GM23338 (cell line): ENCODE measurements around the gene TENM4.

Experiments used
- CREB1 ChIP-seq: fragments of 250-450 bp; sonication (Bioruptor Pico); IDR thresholded peaks from 2 replicates; pipeline ENCODE4 v1.5.0; 2020; ENCODE audit warnings: low read depth, mild to moderate bottlenecking, moderate library complexity
- EZH2 ChIP-seq: fragments of 200-600 bp; sonication (generic); IDR thresholded peaks from one replicate; pipeline ENCODE4 v1.8.0; 2017; ENCODE audit warnings: antibody characterized with exemption, mild to moderate bottlenecking, low read depth; ENCODE audit not compliant: unreplicated experiment
- EZH2phosphoT487 ChIP-seq: fragments of 200-600 bp; sonication (generic); IDR thresholded peaks from one replicate; pipeline ENCODE4 v1.8.1; 2018; ENCODE audit warnings: antibody characterized with exemption; ENCODE audit not compliant: unreplicated experiment
- NANOG ChIP-seq: IDR thresholded peaks from 2 replicates; pipeline ENCODE4 v1.6.1; 2016; ENCODE audit warnings: antibody characterized with exemption, borderline replicate concordance
- POLR2AphosphoS5 ChIP-seq: IDR thresholded peaks from 2 replicates; pipeline ENCODE4 v1.6.1; 2016; ENCODE audit warnings: antibody characterized with exemption, low read depth
- STAT1 ChIP-seq: IDR thresholded peaks from one replicate; pipeline ENCODE4 v1.6.1; 2016; ENCODE audit warnings: antibody characterized with exemption; ENCODE audit not compliant: unreplicated experiment
- TF ChIP-seq, protein P1 (sequence below): IDR thresholded peaks from one replicate; pipeline ENCODE4 v1.6.1; 2018; ENCODE audit warnings: antibody characterized with exemption; ENCODE audit not compliant: unreplicated experiment
- TF ChIP-seq, protein P2 (sequence below), 2 experiments: fragments of 200-600 bp in 1 of 2; sonication (generic) in 1 of 2; conservative IDR thresholded peaks; 2 replicates each; pipeline versions ENCODE4 v1.5.1 to v1.6.1; 2016 to 2017; ENCODE audit warnings: antibody characterized with exemption in 2 of 2, low read depth in 2 of 2, mild to moderate bottlenecking in 2 of 2, moderate library complexity in 1 of 2
- TF ChIP-seq, protein P3 (sequence below): IDR thresholded peaks from 2 replicates; pipeline ENCODE4 v1.6.1; 2016; ENCODE audit warnings: antibody characterized with exemption

DNA sequence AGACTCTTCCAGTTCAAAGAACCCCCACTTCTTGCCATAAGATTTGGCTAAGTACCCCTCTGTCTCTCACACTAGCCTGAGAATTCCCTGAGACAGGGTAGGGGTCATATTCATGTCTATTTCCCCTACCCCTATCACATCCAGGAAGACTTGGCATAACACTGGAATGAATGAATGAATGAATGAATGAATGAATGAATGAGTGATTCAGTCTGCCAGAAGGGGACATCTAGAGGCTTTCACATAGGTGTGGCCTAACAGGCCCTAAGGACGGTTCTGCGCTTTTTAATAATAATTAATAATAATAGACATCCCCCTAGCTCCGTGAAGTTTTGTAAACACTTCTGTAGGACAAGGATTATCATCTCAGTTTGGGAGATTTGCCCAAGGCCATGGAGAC is 415.7 kb downstream of the TENM4 start:
- TF ChIP-seq, protein P1, sequence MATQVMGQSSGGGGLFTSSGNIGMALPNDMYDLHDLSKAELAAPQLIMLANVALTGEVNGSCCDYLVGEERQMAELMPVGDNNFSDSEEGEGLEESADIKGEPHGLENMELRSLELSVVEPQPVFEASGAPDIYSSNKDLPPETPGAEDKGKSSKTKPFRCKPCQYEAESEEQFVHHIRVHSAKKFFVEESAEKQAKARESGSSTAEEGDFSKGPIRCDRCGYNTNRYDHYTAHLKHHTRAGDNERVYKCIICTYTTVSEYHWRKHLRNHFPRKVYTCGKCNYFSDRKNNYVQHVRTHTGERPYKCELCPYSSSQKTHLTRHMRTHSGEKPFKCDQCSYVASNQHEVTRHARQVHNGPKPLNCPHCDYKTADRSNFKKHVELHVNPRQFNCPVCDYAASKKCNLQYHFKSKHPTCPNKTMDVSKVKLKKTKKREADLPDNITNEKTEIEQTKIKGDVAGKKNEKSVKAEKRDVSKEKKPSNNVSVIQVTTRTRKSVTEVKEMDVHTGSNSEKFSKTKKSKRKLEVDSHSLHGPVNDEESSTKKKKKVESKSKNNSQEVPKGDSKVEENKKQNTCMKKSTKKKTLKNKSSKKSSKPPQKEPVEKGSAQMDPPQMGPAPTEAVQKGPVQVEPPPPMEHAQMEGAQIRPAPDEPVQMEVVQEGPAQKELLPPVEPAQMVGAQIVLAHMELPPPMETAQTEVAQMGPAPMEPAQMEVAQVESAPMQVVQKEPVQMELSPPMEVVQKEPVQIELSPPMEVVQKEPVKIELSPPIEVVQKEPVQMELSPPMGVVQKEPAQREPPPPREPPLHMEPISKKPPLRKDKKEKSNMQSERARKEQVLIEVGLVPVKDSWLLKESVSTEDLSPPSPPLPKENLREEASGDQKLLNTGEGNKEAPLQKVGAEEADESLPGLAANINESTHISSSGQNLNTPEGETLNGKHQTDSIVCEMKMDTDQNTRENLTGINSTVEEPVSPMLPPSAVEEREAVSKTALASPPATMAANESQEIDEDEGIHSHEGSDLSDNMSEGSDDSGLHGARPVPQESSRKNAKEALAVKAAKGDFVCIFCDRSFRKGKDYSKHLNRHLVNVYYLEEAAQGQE, result no peak
- TF ChIP-seq CREB1 (CRISPR knock-in tag), result no peak
- no peak for TF ChIP-seq EZH2
- TF ChIP-seq, protein P2, sequence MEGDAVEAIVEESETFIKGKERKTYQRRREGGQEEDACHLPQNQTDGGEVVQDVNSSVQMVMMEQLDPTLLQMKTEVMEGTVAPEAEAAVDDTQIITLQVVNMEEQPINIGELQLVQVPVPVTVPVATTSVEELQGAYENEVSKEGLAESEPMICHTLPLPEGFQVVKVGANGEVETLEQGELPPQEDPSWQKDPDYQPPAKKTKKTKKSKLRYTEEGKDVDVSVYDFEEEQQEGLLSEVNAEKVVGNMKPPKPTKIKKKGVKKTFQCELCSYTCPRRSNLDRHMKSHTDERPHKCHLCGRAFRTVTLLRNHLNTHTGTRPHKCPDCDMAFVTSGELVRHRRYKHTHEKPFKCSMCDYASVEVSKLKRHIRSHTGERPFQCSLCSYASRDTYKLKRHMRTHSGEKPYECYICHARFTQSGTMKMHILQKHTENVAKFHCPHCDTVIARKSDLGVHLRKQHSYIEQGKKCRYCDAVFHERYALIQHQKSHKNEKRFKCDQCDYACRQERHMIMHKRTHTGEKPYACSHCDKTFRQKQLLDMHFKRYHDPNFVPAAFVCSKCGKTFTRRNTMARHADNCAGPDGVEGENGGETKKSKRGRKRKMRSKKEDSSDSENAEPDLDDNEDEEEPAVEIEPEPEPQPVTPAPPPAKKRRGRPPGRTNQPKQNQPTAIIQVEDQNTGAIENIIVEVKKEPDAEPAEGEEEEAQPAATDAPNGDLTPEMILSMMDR (conservative IDR thresholded peaks at IDR 0.05; ENCODE audit: low read depth in 2 of 2), result no peak
- no peak for TF ChIP-seq POLR2AphosphoS5
- no peak for TF ChIP-seq EZH2phosphoT487
- TF ChIP-seq STAT1, result no peak
- TF ChIP-seq, protein P3, sequence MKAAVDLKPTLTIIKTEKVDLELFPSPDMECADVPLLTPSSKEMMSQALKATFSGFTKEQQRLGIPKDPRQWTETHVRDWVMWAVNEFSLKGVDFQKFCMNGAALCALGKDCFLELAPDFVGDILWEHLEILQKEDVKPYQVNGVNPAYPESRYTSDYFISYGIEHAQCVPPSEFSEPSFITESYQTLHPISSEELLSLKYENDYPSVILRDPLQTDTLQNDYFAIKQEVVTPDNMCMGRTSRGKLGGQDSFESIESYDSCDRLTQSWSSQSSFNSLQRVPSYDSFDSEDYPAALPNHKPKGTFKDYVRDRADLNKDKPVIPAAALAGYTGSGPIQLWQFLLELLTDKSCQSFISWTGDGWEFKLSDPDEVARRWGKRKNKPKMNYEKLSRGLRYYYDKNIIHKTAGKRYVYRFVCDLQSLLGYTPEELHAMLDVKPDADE, result no peak
- TF ChIP-seq NANOG, result no peak
